ENCODE measurements around the gene PKDCC. TPM values are rescaled to one million over a fixed set of nuclear protein-coding genes. Genes with fewer than 3 reads are reported as not detected.

Gene PKDCC
- total and polyA plus RNA-seq, 10 donors = 19.8 to 81.9 (median 44.4) TPM

GRCh38 chr2:42030200-42030759 lies 17.5 kb upstream of the PKDCC start:
- intact Hi-C loops (cut with DNase I; ENCODE audit: low total_unique reads) = no loop called here
- no peak for DNase-seq
- H3K4me3 ChIP-seq = no peak overlapping the region
- 80 to 88% (median 84%) methylated on average over 19 of the region's 19 CpGs for WGBS, 5 donors
- no peaks in the 10 kb centered on the region for H3K36me3 ChIP-seq
- H3K27me3 ChIP-seq (replicated peaks in 1 of 7) = no peaks in the 10 kb centered on the region
- TF ChIP-seq POLR2AphosphoS5 (IDR thresholded peaks at IDR 0.05) (no peak), POLR2A (IDR thresholded peaks at IDR 0.05) (no peak), CTCF (IDR thresholded peaks at IDR 0.05 in 8 of 11, conservative IDR thresholded peaks at IDR 0.05 in 3 of 11) (no peak)
- H3K4me1 ChIP-seq = peaks cover 0 to 13% (median 3%) of the 10 kb centered on the region in 6 donors
- no peaks in the 10 kb centered on the region for H3K9me3 ChIP-seq
- no peak overlapping the region for H3K27ac ChIP-seq

- WGBS, 5 donors = 81 to 95% (median 88%) methylated on average over 1 of the region's 1 CpG
- DNase-seq = no peak
- intact Hi-C loops (cut with DNase I; ENCODE audit: low total_unique reads) = no loop called here
Measured at GRCh38 chr2:42030829-42031228, 17.0 kb upstream of the PKDCC start.

GRCh38 chr2:42031281-42032223 lies 16.3 kb upstream of the PKDCC start:
- 81 to 91% (median 85%) methylated on average over 4 of the region's 4 CpGs for WGBS, 5 donors
- intact Hi-C loops (cut with DNase I; ENCODE audit: low total_unique reads) = no loop called here

More at GRCh38 chr2:42030829-42031228, 17.0 kb upstream of the PKDCC start:
- no peaks in the 10 kb centered on the region for H3K36me3 ChIP-seq
- no peaks in the 10 kb centered on the region for H3K27me3 ChIP-seq (replicated peaks in 1 of 7)
- H3K4me1 ChIP-seq = peaks cover 0 to 13% (median 3%) of the 10 kb centered on the region in 6 donors
- TF ChIP-seq POLR2A (IDR thresholded peaks at IDR 0.05) (no peak), POLR2AphosphoS5 (IDR thresholded peaks at IDR 0.05) (no peak), CTCF (IDR thresholded peaks at IDR 0.05 in 8 of 11, conservative IDR thresholded peaks at IDR 0.05 in 3 of 11) (no peak)
- H3K4me3 ChIP-seq = no peak overlapping the region
- no peak overlapping the region for H3K27ac ChIP-seq
- no peaks in the 10 kb centered on the region for H3K9me3 ChIP-seq

More at GRCh38 chr2:42031281-42032223, 16.3 kb upstream of the PKDCC start:
- no peaks in the 10 kb centered on the region for H3K27me3 ChIP-seq (replicated peaks in 1 of 7)
- TF ChIP-seq POLR2A (IDR thresholded peaks at IDR 0.05) = no peak
- TF ChIP-seq CTCF (IDR thresholded peaks at IDR 0.05 in 8 of 11, conservative IDR thresholded peaks at IDR 0.05 in 3 of 11) = no peak
- TF ChIP-seq POLR2AphosphoS5 (IDR thresholded peaks at IDR 0.05) = no peak
- H3K9me3 ChIP-seq = no peaks in the 10 kb centered on the region
- H3K36me3 ChIP-seq = no peaks in the 10 kb centered on the region
- no peak overlapping the region for H3K4me3 ChIP-seq
- H3K4me1 ChIP-seq = peaks cover 0 to 13% (median 3%) of the 10 kb centered on the region in 6 donors
- H3K27ac ChIP-seq = no peak overlapping the region
- DNase-seq = no peak
